ENCODE data around the gene EXOSC1. TPM values are rescaled to one million over a fixed set of nuclear protein-coding genes. Genes with fewer than 3 reads are reported as not detected.

The EXOSC1 gene
- total and polyA plus RNA-seq, 2 of the 13 experiments (the other 11 are each of a cell fraction or from before 2014, with no cell fraction given), result 36.3 to 39.9 TPM

DNA sequence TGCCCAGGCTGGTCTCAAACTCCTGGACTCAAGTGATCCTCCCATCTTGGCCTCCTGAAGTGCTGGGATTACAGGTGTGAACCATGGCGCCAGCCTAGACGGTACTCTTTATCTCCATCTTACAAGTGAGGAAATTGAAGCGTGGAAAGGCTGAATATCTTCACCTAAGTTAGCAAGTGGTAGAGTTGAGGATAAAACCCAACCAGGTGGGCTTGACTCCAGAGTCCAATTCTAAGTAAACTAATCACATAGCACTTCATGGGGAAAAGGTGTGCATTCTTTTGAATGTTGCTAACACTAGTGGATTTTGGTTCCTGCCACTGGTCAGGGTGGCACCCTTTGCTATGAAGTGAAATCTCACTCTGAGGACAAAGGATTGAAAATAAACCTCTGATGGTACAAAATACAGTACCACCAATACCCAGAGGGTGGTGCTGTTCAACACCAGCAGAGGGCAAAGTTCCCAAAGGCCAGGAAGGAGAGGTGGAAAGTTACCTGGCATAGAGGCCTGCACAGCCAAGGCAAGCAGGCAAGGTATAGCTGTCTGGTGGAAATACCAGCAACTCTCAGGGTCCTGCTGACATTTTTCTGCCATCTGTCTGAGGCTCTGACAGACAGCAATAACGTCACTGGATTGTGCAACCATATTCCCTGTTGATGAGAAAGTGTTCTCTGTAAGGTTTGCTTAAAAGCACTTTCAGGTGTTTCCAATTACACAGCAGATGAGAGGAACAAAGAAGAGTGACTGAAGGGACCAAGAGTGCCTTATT lies 17.7 kb upstream of the EXOSC1 start:
- Histone ChIP-seq H3K4me1 (ENCODE audit: insufficient read depth, low read length) (peaks cover 25% of the 10 kb centered on the region), H3K4me3 (replicated peaks in 1 of 3; ENCODE audit: insufficient read depth in 1 of 3, low read depth in 2 of 3, low read length in 3 of 3) (no peak overlapping the region), H2AFZ (ENCODE audit: low read length) (no peak overlapping the region), H3K4me2 (ENCODE audit: low read depth, low read length) (no peak overlapping the region), H3K27me3 (ENCODE audit: control insufficient read depth in 1 of 2, insufficient read depth in 2 of 2, low read length in 2 of 2) (no peaks in the 10 kb centered on the region), H3K9ac (ENCODE audit: insufficient read depth, low read depth, low read length) (no peak overlapping the region), H4K20me1 (ENCODE audit: insufficient read depth, low read length) (no peaks in the 10 kb centered on the region), H3K79me2 (ENCODE audit: insufficient read depth, low read length) (no peaks in the 10 kb centered on the region), H3K36me3 (replicated peaks in 1 of 2; ENCODE audit: control insufficient read depth in 1 of 2, insufficient read depth in 2 of 2, low read length in 2 of 2) (peaks cover 49 to 86% of the 10 kb centered on the region in 2 experiments), H3K9me3 (ENCODE audit: low read length) (no peaks in the 10 kb centered on the region), H3K27ac (ENCODE audit: extremely low read length, insufficient read depth, low read length) (peak overlapping the region; percentile 55)
- intact Hi-C loops (cut with micrococcal nuclease; ENCODE audit: unreplicated experiment) (loop anchor here (1.0 to 5.0 kb wide), 3 partner anchors 65 to 149 kb away; no protein-coding TSS in a partner anchor), in situ Hi-C loops (cut with HindIII; ENCODE audit: extremely low pct_ligation_motif_present, low pct_unique_long_range_greater_than_20kb) (loop anchor here (5.0 kb wide), 1 partner anchor 89 kb away; no protein-coding TSS in a partner anchor)
- DNase-seq (ENCODE audit: low spot score) (peak; percentile 87), FAIRE-seq (peak; percentile 98), ATAC-seq (peak; percentile 88)
- ChIA-PET POLR2A (interaction anchor here (0.7 to 1.7 kb wide), 4 partner anchors 11 to 91 kb away, joined by 3 to 4 read pairs (median 4); no protein-coding TSS in a partner anchor), CTCF (ENCODE audit: low intra/inter-chr PET ratio, low total read pairs) (interaction anchor here (1.1 to 1.9 kb wide), 2 partner anchors 56 to 90 kb away, joined by 6 to 19 read pairs; no protein-coding TSS in a partner anchor)
- BruUV-seq (replicated peaks), result no TSS peak
- 68% methylated on average over 4 of the region's 4 CpGs for WGBS (ENCODE audit: low lambda C conversion rate)
- TF ChIP-seq MTF2 (CRISPR knock-in tag; IDR thresholded peaks at IDR 0.05; ENCODE audit: borderline replicate concordance), result no peak
- peak in 1 of 2 experiments; percentile 57; a peak in 2 of 4 replicates for TF ChIP-seq NR2F1 (CRISPR knock-in tag; IDR thresholded peaks at IDR 0.05)
- TF ChIP-seq CHCHD3 (CRISPR knock-in tag; IDR thresholded peaks at IDR 0.05), result no peak
- TF ChIP-seq FOXP1 (IDR thresholded peaks at IDR 0.05), result no peak
- TF ChIP-seq FOXP1 (CRISPR knock-in tag; IDR thresholded peaks at IDR 0.05), result no peak
- TF ChIP-seq, protein P1, sequence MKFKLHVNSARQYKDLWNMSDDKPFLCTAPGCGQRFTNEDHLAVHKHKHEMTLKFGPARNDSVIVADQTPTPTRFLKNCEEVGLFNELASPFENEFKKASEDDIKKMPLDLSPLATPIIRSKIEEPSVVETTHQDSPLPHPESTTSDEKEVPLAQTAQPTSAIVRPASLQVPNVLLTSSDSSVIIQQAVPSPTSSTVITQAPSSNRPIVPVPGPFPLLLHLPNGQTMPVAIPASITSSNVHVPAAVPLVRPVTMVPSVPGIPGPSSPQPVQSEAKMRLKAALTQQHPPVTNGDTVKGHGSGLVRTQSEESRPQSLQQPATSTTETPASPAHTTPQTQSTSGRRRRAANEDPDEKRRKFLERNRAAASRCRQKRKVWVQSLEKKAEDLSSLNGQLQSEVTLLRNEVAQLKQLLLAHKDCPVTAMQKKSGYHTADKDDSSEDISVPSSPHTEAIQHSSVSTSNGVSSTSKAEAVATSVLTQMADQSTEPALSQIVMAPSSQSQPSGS (CRISPR knock-in tag; IDR thresholded peaks at IDR 0.05), result peak; percentile 60
- peak; percentile 63 for TF ChIP-seq ZFY (CRISPR knock-in tag; IDR thresholded peaks at IDR 0.05)
- TF ChIP-seq, protein P2, sequence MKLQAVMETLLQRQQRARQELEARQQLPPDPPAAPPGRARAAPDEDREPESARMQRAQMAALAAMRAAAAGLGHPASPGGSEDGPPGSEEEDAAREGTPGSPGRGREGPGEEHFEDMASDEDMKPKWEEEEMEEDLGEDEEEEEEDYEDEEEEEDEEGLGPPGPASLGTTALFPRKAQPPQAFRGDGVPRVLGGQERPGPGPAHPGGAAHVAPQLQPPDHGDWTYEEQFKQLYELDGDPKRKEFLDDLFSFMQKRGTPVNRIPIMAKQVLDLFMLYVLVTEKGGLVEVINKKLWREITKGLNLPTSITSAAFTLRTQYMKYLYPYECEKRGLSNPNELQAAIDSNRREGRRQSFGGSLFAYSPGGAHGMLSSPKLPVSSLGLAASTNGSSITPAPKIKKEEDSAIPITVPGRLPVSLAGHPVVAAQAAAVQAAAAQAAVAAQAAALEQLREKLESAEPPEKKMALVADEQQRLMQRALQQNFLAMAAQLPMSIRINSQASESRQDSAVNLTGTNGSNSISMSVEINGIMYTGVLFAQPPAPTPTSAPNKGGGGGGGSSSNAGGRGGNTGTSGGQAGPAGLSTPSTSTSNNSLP (IDR thresholded peaks at IDR 0.05; ENCODE audit: low read depth, low read length), result no peak; the same call in 1 of the 2 replicates
- TF ChIP-seq HOXA9 (CRISPR knock-in tag; IDR thresholded peaks at IDR 0.05; ENCODE audit: borderline replicate concordance), result no peak
- no peak for TF ChIP-seq EHMT2 (IDR thresholded peaks at IDR 0.05; ENCODE audit: borderline replicate concordance, low read depth, low read length)
- peak; percentile 57; the same call in 1 of the 2 replicates for TF ChIP-seq TARDBP (CRISPR knock-in tag; IDR thresholded peaks at IDR 0.05)
- no peak for TF ChIP-seq NFKB2 (CRISPR knock-in tag; IDR thresholded peaks at IDR 0.05; ENCODE audit: borderline replicate concordance)
- TF ChIP-seq POLR2G (IDR thresholded peaks at IDR 0.05; ENCODE audit: low read depth, low read length), result 0 out of 2 replicates have a peak, but pooled peaks have one; percentile 25
- peak; percentile 48 for TF ChIP-seq FOSL2 (CRISPR knock-in tag; IDR thresholded peaks at IDR 0.05)
- TF ChIP-seq TGIF2 (CRISPR knock-in tag; IDR thresholded peaks at IDR 0.05), result peak; percentile 89
- TF ChIP-seq, protein P3, sequence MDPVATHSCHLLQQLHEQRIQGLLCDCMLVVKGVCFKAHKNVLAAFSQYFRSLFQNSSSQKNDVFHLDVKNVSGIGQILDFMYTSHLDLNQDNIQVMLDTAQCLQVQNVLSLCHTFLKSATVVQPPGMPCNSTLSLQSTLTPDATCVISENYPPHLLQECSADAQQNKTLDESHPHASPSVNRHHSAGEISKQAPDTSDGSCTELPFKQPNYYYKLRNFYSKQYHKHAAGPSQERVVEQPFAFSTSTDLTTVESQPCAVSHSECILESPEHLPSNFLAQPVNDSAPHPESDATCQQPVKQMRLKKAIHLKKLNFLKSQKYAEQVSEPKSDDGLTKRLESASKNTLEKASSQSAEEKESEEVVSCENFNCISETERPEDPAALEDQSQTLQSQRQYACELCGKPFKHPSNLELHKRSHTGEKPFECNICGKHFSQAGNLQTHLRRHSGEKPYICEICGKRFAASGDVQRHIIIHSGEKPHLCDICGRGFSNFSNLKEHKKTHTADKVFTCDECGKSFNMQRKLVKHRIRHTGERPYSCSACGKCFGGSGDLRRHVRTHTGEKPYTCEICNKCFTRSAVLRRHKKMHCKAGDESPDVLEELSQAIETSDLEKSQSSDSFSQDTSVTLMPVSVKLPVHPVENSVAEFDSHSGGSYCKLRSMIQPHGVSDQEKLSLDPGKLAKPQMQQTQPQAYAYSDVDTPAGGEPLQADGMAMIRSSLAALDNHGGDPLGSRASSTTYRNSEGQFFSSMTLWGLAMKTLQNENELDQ (CRISPR knock-in tag; IDR thresholded peaks at IDR 0.05; ENCODE audit: borderline replicate concordance), result no peak

All from HepG2 (cell line).